Ovary (tissue), 3 donors: ENCODE results near the gene ITPKC.

Experiments used
- CTCF ChIP-seq, 3 donors: fragments of 450-650 bp in 2 of 3; fragments of 200-600 bp in 1 of 3; IDR thresholded peaks; one replicate each; pipeline versions ENCODE4 v1.5.1 to v1.8.0; 2016 to 2022; ENCODE audit warnings: antibody characterized with exemption in 3 of 3, mild to moderate bottlenecking in 1 of 3
- EP300 ChIP-seq: sonication (generic); formaldehyde crosslinking; IDR thresholded peaks from one replicate; pipeline ENCODE4 v1.6.1; 2017; ENCODE audit warnings: antibody characterized with exemption
- POLR2A ChIP-seq: fragments of 450-650 bp; IDR thresholded peaks from one replicate; pipeline ENCODE4 v1.6.1; 2017; ENCODE audit warnings: antibody characterized with exemption, mild to moderate bottlenecking, moderate library complexity
- donor health status: DM: no; HTN: no; CAD: no.

DNA sequence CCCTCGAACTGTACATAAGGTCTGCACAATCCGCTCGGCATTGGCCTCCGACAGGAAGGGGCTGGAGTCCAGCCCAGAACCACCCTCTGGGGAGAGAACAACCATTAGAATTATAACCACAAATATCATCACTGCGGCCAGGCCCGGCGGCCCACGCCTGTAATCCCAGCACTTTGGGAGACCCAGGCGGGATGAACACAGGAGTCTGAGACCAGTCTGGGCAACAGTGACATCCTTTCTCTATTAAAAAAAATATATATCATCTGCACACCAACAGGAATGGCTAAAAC, 11.6 kb upstream of the ITPKC start:
- TF ChIP-seq CTCF (IDR thresholded peaks at IDR 0.05) (no peak), EP300 (no peak), POLR2A (no peak)
